ENCODE results near the gene ZNF627. TPM values are rescaled to one million over a fixed set of nuclear protein-coding genes. Genes with fewer than 3 reads are reported as not detected.
"Not testable (repeated sequence)": the region's sequence is repeated elsewhere in the genome, so short reads cannot be mapped to it uniquely, and the experiment has no call there.

ZNF627 gene
- total RNA-seq, 1 donor from 2014 or later = 48.2 TPM

- H3K36me3 Mint-ChIP-seq (ENCODE audit: unreplicated experiment) = no peaks in the 10 kb centered on the region
- H3K27ac Mint-ChIP-seq (ENCODE audit: unreplicated experiment) = no peak overlapping the region
Measured at GRCh38 chr19:11556634-11557420, 40.5 kb upstream of the ZNF627 start.

GRCh38 chr19:11558881-11559828 lies 38.1 kb upstream of the ZNF627 start, which contains the start of gene ELOF1:
TSS of gene ELOF1 (minus strand) at chr19:11559230. CDS start at chr19:11554347, 4,883 bp downstream.
- peaks cover 2% of the 10 kb centered on the region for H3K9me3 Mint-ChIP-seq (ENCODE audit: unreplicated experiment)
- H3K4me1 Mint-ChIP-seq (ENCODE audit: low read depth, unreplicated experiment) = peaks cover 11% of the 10 kb centered on the region
- H3K27me3 Mint-ChIP-seq (ENCODE audit: unreplicated experiment) = peaks cover 3% of the 10 kb centered on the region
- peak within 1 kb of the TSS; percentile 87 for H3K4me3 Mint-ChIP-seq (ENCODE audit: unreplicated experiment)
- TF ChIP-seq CTCF (IDR thresholded peaks at IDR 0.05; ENCODE audit: partially characterized antibody, unreplicated experiment) = no peak
- peak within 1 kb of the TSS; percentile 57 for H3K27ac Mint-ChIP-seq (ENCODE audit: unreplicated experiment)
- H3K36me3 Mint-ChIP-seq (ENCODE audit: unreplicated experiment) = no peaks in the 10 kb centered on the region
- peak; percentile 99 for DNase-seq

More at GRCh38 chr19:11556634-11557420, 40.5 kb upstream of the ZNF627 start:
- Mint-ChIP-seq H3K9me3 (ENCODE audit: unreplicated experiment) (peaks cover 2% of the 10 kb centered on the region), H3K4me1 (ENCODE audit: low read depth, unreplicated experiment) (peaks cover 11% of the 10 kb centered on the region), H3K27me3 (ENCODE audit: unreplicated experiment) (peaks cover 3% of the 10 kb centered on the region), H3K4me3 (ENCODE audit: unreplicated experiment) (peak overlapping the region; percentile 25)
- DNase-seq = no peak
- TF ChIP-seq CTCF (IDR thresholded peaks at IDR 0.05; ENCODE audit: partially characterized antibody, unreplicated experiment) = no peak

GRCh38 chr19:11560404-11561051 lies 36.8 kb upstream of the ZNF627 start:
- Mint-ChIP-seq H3K27ac (ENCODE audit: unreplicated experiment) (peak overlapping the region; percentile 56), H3K9me3 (ENCODE audit: unreplicated experiment) (peaks cover 2% of the 10 kb centered on the region), H3K4me3 (ENCODE audit: unreplicated experiment) (peak overlapping the region; percentile 80), H3K4me1 (ENCODE audit: low read depth, unreplicated experiment) (peaks cover 11% of the 10 kb centered on the region), H3K27me3 (ENCODE audit: unreplicated experiment) (peaks cover 3% of the 10 kb centered on the region), H3K36me3 (ENCODE audit: unreplicated experiment) (no peaks in the 10 kb centered on the region)
- peak; percentile 67 for TF ChIP-seq CTCF (IDR thresholded peaks at IDR 0.05; ENCODE audit: partially characterized antibody, unreplicated experiment)
- DNase-seq = no peak

GRCh38 chr19:11563532-11563931 lies 33.8 kb upstream of the ZNF627 start:
- Mint-ChIP-seq H3K27ac (ENCODE audit: unreplicated experiment) (no peak overlapping the region), H3K4me3 (ENCODE audit: unreplicated experiment) (no peak overlapping the region), H3K9me3 (ENCODE audit: unreplicated experiment) (no peaks in the 10 kb centered on the region), H3K36me3 (ENCODE audit: unreplicated experiment) (no peaks in the 10 kb centered on the region), H3K4me1 (ENCODE audit: low read depth, unreplicated experiment) (peaks cover 7% of the 10 kb centered on the region), H3K27me3 (ENCODE audit: unreplicated experiment) (peaks cover 6% of the 10 kb centered on the region)
- TF ChIP-seq CTCF (IDR thresholded peaks at IDR 0.05; ENCODE audit: partially characterized antibody, unreplicated experiment) = no peak
- DNase-seq = no peak

- not testable (repeated sequence) for H3K36me3 Mint-ChIP-seq (ENCODE audit: unreplicated experiment); H3K4me1 Mint-ChIP-seq (ENCODE audit: low read depth, unreplicated experiment); H3K4me3 Mint-ChIP-seq (ENCODE audit: unreplicated experiment); H3K9me3 Mint-ChIP-seq (ENCODE audit: unreplicated experiment); H3K27ac Mint-ChIP-seq (ENCODE audit: unreplicated experiment); DNase-seq; H3K27me3 Mint-ChIP-seq (ENCODE audit: unreplicated experiment)
Measured at GRCh38 chr19:11564082-11564807, 33.0 kb upstream of the ZNF627 start.

- not testable (repeated sequence) for H3K27ac Mint-ChIP-seq (ENCODE audit: unreplicated experiment); H3K4me3 Mint-ChIP-seq (ENCODE audit: unreplicated experiment); H3K36me3 Mint-ChIP-seq (ENCODE audit: unreplicated experiment); DNase-seq; H3K4me1 Mint-ChIP-seq (ENCODE audit: low read depth, unreplicated experiment); H3K9me3 Mint-ChIP-seq (ENCODE audit: unreplicated experiment); H3K27me3 Mint-ChIP-seq (ENCODE audit: unreplicated experiment)
Measured at GRCh38 chr19:11565649-11565980, 31.7 kb upstream of the ZNF627 start.

Measured in glutamatergic neuron (in vitro differentiated cells).